Measurements from ENCODE around the gene SCAI. TPM values are rescaled to one million over a fixed set of nuclear protein-coding genes. Genes with fewer than 3 reads are reported as not detected.

SCAI gene
- total and polyA plus RNA-seq, 2 experiments from 2014 or later, result 13.3 to 35.0 TPM

GRCh38 chr9:124929464-124929863 lies 213.9 kb downstream of the SCAI start (continued):
- TF ChIP-seq CTCF (conservative IDR thresholded peaks at IDR 0.05; ENCODE audit: low read depth in 2 of 2), result no peak
- TF ChIP-seq ZNF114 (CRISPR knock-in tag; IDR thresholded peaks at IDR 0.05), result no peak

- H3K27me3 Mint-ChIP-seq (ENCODE audit: insufficient read depth, low read depth, poor library complexity), result no peaks in the 10 kb centered on the region
- DNase-seq (ENCODE audit: low spot score), result no peak
- Histone ChIP-seq H3K27me3 (ENCODE audit: insufficient read depth) (no peaks in the 10 kb centered on the region), H3K4me1 (ENCODE audit: insufficient read depth) (no peaks in the 10 kb centered on the region), H2AFZ (no peak overlapping the region), H3K4me3 (no peak overlapping the region), H3F3A (replicated peaks; ENCODE audit: low read depth) (no peaks in the 10 kb centered on the region), H3K9me2 (ENCODE audit: insufficient read depth) (no peaks in the 10 kb centered on the region), H3K27ac (ENCODE audit: low read depth) (no peak overlapping the region), H3K4me2 (no peak overlapping the region), H4K20me1 (replicated peaks; ENCODE audit: insufficient read depth) (no peaks in the 10 kb centered on the region), H3K79me2 (replicated peaks; ENCODE audit: insufficient read depth) (no peaks in the 10 kb centered on the region), H3K36me3 (ENCODE audit: insufficient read depth) (no peaks in the 10 kb centered on the region)
- no peaks in the 10 kb centered on the region for H3K36me3 Mint-ChIP-seq (ENCODE audit: low read depth)
- no peak overlapping the region for H3K4me3 Mint-ChIP-seq
- H3K4me1 Mint-ChIP-seq, result no peaks in the 10 kb centered on the region
- no peak for ATAC-seq
- no peaks in the 10 kb centered on the region for H3K9me3 Mint-ChIP-seq
- no peak overlapping the region for H3K27ac Mint-ChIP-seq
- TF ChIP-seq EZH2 (IDR thresholded peaks at IDR 0.05; ENCODE audit: low read depth, unreplicated experiment), result no peak
- TF ChIP-seq ZNF331 (CRISPR knock-in tag; IDR thresholded peaks at IDR 0.05; ENCODE audit: low read depth), result no peak
- TF ChIP-seq NANOG (IDR thresholded peaks at IDR 0.05; ENCODE audit: borderline replicate concordance), result no peak
- no peak for TF ChIP-seq CTCF (conservative IDR thresholded peaks at IDR 0.05; ENCODE audit: low read depth in 2 of 2)
- no peak for TF ChIP-seq CREB1 (CRISPR knock-in tag; IDR thresholded peaks at IDR 0.05; ENCODE audit: low read depth)
- no peak for TF ChIP-seq ZNF114 (CRISPR knock-in tag; IDR thresholded peaks at IDR 0.05)
- no peak for TF ChIP-seq EZH2phosphoT487 (IDR thresholded peaks at IDR 0.05; ENCODE audit: unreplicated experiment)
- TF ChIP-seq REST (IDR thresholded peaks at IDR 0.05; ENCODE audit: unreplicated experiment), result no peak
- TF ChIP-seq ETS1 (IDR thresholded peaks at IDR 0.05), result no peak
- no peak for TF ChIP-seq ZNF462 (CRISPR knock-in tag; IDR thresholded peaks at IDR 0.05)
These were observed 215.2 kb downstream of the SCAI start for GRCh38 chr9:124928116-124928515.
